Measurements from ENCODE around the gene PROC. TPM values are rescaled to one million over a fixed set of nuclear protein-coding genes. Genes with fewer than 3 reads are reported as not detected.

PROC gene
- total and polyA plus RNA-seq, 2 of the 8 experiments (the other 6 are each of a cell fraction or from before 2014, with no cell fraction given) = 1.5 to 1.6 TPM

DNA sequence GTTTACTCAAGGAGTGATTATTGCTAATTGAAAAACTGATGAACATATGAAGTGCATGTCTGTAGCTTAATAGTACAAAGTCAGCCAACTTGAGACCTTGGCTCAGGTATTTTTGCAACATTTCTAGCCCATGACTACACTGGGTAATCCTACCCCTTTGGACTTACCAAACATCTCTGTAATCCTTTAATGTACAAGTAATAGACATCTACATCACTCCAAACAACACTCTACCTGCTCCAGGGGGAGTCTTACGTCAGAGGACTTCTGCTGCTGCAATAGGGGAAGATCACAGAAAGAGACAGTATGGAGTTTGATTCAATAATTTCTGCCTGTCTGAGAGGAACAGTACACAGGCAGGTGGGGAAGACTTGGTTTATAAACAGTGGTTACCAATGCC lies 54.0 kb downstream of the PROC start (continued):
- TF ChIP-seq MAFK (IDR thresholded peaks at IDR 0.05; ENCODE audit: low read depth, low read length) = no peak
- TF ChIP-seq CEBPB (IDR thresholded peaks at IDR 0.05; ENCODE audit: low read depth, low read length) = no peak
- no peak for TF ChIP-seq BACH1 (IDR thresholded peaks at IDR 0.05; ENCODE audit: low read length)
